GM19372 (cell line): ENCODE data around the gene SELL.
"Not testable (repeated sequence)": the region's sequence is repeated elsewhere in the genome, so short reads cannot be mapped to it uniquely, and the experiment has no call there.

ENCODE experiments used
- ATAC-seq: cut with Tn5 transposase; IDR thresholded peaks from one replicate; pipeline ENCODE4 v1.9.1; 2021; ENCODE audit warnings: mild to moderate bottlenecking, low read depth, moderate library complexity; ENCODE audit not compliant: unreplicated experiment

SELL gene

GRCh38 chr1:169670836-169671235, 40.6 kb downstream of the SELL start:
- no peak for ATAC-seq

DNA sequence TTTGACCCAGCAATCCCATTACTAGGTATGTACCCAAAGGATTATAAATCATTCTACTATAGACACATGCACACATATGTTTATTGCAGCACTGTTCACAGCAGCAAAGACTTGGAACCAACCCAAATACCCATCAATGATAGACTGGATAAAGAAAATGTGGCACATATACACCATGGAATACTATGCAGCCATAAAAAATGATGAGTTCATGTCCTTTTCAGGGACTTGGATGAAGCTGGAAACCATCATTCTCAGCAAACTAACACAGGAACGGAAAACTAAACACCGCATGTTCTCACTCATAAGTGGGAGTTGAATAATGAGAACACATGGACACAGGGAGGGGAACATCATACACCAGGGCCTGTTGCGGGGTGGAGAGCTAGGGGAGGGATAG, 41.2 kb downstream of the SELL start:
- ATAC-seq = not testable (repeated sequence)

- ATAC-seq = not testable (repeated sequence)
Measured at GRCh38 chr1:169667699-169668596, 43.5 kb downstream of the SELL start.

GRCh38 chr1:169667227-169667639, 44.2 kb downstream of the SELL start:
- ATAC-seq = not testable (repeated sequence)

- not testable (repeated sequence) for ATAC-seq
Measured at GRCh38 chr1:169662680-169663079, 48.7 kb downstream of the SELL start.

DNA sequence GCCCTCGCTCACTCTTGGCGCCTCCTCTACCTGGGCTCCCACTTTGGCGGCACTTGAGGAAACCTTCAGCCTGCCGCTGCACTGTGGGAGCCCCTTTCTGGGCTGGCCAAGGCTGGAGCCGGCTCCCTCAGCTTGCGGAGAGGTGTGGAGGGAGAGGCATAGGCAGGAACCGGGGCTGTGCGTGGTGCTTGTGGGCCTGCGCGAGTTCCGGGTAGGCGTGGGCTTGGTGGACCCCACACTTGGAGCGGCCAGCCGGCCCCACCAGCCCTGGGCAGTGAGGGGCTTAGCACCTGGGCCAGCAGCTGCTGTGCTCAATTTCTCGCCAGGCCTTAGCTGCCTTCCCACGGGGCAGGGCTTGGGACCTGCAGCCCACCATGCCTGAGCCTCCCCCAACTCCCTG, 50.4 kb downstream of the SELL start:
- not testable (repeated sequence) for ATAC-seq

GRCh38 chr1:169658777-169659176, 52.6 kb downstream of the SELL start:
- ATAC-seq = not testable (repeated sequence)

DNA sequence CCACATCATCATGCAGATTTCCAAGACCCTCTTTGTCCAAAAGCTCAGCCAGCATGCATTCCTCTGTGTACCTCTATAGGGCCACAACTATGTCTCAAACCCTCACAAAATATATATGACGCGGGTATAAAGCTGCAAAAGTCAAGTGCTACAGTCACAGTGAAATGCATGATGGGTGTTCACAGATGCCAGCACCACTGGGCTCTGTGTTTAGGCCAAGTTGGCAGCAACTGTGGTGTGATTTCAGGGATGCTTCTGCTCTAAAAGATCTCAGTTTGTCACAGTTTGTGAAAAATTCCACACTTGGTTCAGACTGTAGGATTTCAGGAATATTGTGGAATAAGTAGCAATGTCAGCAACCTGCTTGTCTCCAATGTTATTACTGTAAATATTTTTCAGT, 57.5 kb downstream of the SELL start:
- no peak for ATAC-seq

GRCh38 chr1:169651035-169651434, 60.4 kb downstream of the SELL start:
- no peak for ATAC-seq

- no peak for ATAC-seq
Measured at GRCh38 chr1:169650551-169650950, 60.9 kb downstream of the SELL start.

DNA sequence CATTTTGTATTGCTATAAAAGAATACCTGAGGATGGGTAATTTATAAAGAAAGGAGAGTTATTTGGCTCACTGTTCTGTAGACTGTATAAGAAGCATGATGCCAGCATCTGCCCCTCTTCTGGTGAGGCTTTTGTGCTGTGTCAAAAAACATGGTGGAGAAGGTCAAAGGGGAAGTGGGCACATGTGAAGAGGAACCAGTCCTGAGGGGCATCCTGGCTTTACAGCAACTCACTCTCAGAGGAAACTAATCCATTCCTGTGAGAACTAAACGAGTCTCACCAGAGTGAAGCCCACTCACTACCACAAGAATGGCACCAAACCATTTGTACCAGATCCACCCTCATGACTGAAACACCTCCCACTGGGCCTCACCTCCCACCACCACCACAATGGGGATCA, 62.7 kb downstream of the SELL start:
- ATAC-seq = no peak

DNA sequence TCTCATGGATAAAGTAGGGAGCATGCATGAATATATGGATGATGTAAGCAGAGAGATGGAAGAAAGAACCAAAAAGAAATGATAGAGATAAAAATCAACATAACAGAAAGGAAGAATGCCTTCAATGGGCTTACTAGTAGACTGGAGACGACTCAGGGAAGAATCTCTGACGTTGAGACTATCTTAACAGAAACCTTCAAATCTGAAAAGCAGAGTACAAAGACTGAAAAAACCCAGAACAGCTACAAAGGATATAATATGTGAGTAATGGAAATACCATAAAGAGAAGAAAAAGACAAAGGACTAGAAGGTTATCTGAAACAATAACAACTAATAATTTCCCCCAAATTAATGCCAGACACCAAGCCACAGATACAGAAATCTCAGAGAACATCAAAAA, 63.2 kb downstream of the SELL start:
- ATAC-seq = no peak

- no peak for ATAC-seq
Measured at GRCh38 chr1:169647512-169647911, 63.9 kb downstream of the SELL start.

DNA sequence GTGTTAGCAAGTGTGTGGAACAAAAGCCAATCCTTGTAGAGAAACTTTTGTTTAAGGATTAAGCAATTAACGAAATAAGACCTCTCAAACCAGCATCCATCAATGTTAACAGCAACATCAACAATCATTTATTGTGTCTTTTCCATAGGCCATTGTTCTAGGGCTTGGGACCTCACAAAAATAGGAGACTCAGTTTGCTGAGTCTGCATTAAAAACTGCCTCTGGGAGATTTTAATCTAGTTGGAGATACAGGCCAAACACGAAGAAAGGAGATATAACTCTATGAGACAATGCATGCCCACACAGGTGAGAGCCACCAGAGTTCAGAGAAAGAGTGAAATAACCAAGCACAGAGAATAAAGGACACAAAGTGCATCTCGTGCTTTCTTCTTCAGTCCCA, 67.1 kb downstream of the SELL start:
- ATAC-seq = no peak
